ENCODE measurements around the gene ASH1L. TPM values are rescaled to one million over a fixed set of nuclear protein-coding genes. Genes with fewer than 3 reads are reported as not detected.
"Not testable (repeated sequence)": the region's sequence is repeated elsewhere in the genome, so short reads cannot be mapped to it uniquely, and the experiment has no call there.

Gene ASH1L
- total and polyA plus RNA-seq, 2 experiments from 2014 or later, result 23.6 to 24.7 TPM

GRCh38 chr1:155591770-155592169 lies 29.2 kb upstream of the ASH1L start (continued):
- TF ChIP-seq ETS1 (IDR thresholded peaks at IDR 0.05), result no peak
- TF ChIP-seq CTCF (conservative IDR thresholded peaks at IDR 0.05; ENCODE audit: low read depth in 2 of 2), result peak; percentile 63 to 74

- H3K4me1 Mint-ChIP-seq; H3K9me3 Mint-ChIP-seq; H3K36me3 ChIP-seq (ENCODE audit: insufficient read depth); H3K36me3 Mint-ChIP-seq (ENCODE audit: low read depth); H3K27me3 Mint-ChIP-seq (ENCODE audit: insufficient read depth, low read depth, poor library complexity); H4K20me1 ChIP-seq (replicated peaks; ENCODE audit: insufficient read depth); DNase-seq (ENCODE audit: low spot score); H3K9me2 ChIP-seq (ENCODE audit: insufficient read depth); H3K27me3 ChIP-seq (ENCODE audit: insufficient read depth); H3K4me3 ChIP-seq; H3K4me1 ChIP-seq (ENCODE audit: insufficient read depth); H3K27ac ChIP-seq (ENCODE audit: low read depth); H2AFZ ChIP-seq; H3F3A ChIP-seq (replicated peaks; ENCODE audit: low read depth); H3K4me2 ChIP-seq; H3K4me3 Mint-ChIP-seq; H3K27ac Mint-ChIP-seq; H3K79me2 ChIP-seq (replicated peaks; ENCODE audit: insufficient read depth): not testable (repeated sequence)
- ATAC-seq, result peak; percentile 67
Observed at GRCh38 chr1:155590516-155591247, 28.1 kb upstream of the ASH1L start.

GRCh38 chr1:155589282-155589681 lies 26.7 kb upstream of the ASH1L start:
- H3K9me2 ChIP-seq (ENCODE audit: insufficient read depth); H3K36me3 ChIP-seq (ENCODE audit: insufficient read depth); H3K4me1 Mint-ChIP-seq; H3K9me3 Mint-ChIP-seq; H3K4me2 ChIP-seq; ATAC-seq; H4K20me1 ChIP-seq (replicated peaks; ENCODE audit: insufficient read depth); H3K36me3 Mint-ChIP-seq (ENCODE audit: low read depth); H3K79me2 ChIP-seq (replicated peaks; ENCODE audit: insufficient read depth); H3F3A ChIP-seq (replicated peaks; ENCODE audit: low read depth); H3K27ac ChIP-seq (ENCODE audit: low read depth); H2AFZ ChIP-seq; H3K4me3 Mint-ChIP-seq; DNase-seq (ENCODE audit: low spot score); H3K4me3 ChIP-seq; H3K27ac Mint-ChIP-seq; H3K27me3 Mint-ChIP-seq (ENCODE audit: insufficient read depth, low read depth, poor library complexity); H3K4me1 ChIP-seq (ENCODE audit: insufficient read depth); H3K27me3 ChIP-seq (ENCODE audit: insufficient read depth): not testable (repeated sequence)

- not testable (repeated sequence) for H3K4me1 Mint-ChIP-seq; H3K4me3 Mint-ChIP-seq; ATAC-seq; H3K4me2 ChIP-seq; H3K27ac Mint-ChIP-seq; H3K36me3 ChIP-seq (ENCODE audit: insufficient read depth); H2AFZ ChIP-seq; H3K9me2 ChIP-seq (ENCODE audit: insufficient read depth); H3K4me1 ChIP-seq (ENCODE audit: insufficient read depth); H3F3A ChIP-seq (replicated peaks; ENCODE audit: low read depth); H3K27me3 Mint-ChIP-seq (ENCODE audit: insufficient read depth, low read depth, poor library complexity); H3K36me3 Mint-ChIP-seq (ENCODE audit: low read depth); H3K4me3 ChIP-seq; H3K79me2 ChIP-seq (replicated peaks; ENCODE audit: insufficient read depth); H3K9me3 Mint-ChIP-seq; H4K20me1 ChIP-seq (replicated peaks; ENCODE audit: insufficient read depth); H3K27me3 ChIP-seq (ENCODE audit: insufficient read depth); H3K27ac ChIP-seq (ENCODE audit: low read depth); DNase-seq (ENCODE audit: low spot score)
Observed at GRCh38 chr1:155583846-155584245, 21.2 kb upstream of the ASH1L start.

- not testable (repeated sequence) for H3K27ac Mint-ChIP-seq; H4K20me1 ChIP-seq (replicated peaks; ENCODE audit: insufficient read depth); H3F3A ChIP-seq (replicated peaks; ENCODE audit: low read depth); DNase-seq (ENCODE audit: low spot score); H3K9me3 Mint-ChIP-seq; H3K27ac ChIP-seq (ENCODE audit: low read depth); H3K9me2 ChIP-seq (ENCODE audit: insufficient read depth); H3K4me2 ChIP-seq; H3K27me3 Mint-ChIP-seq (ENCODE audit: insufficient read depth, low read depth, poor library complexity); ATAC-seq; H3K4me1 ChIP-seq (ENCODE audit: insufficient read depth); H3K36me3 ChIP-seq (ENCODE audit: insufficient read depth); H3K4me3 ChIP-seq; H3K4me1 Mint-ChIP-seq; H3K36me3 Mint-ChIP-seq (ENCODE audit: low read depth); H3K4me3 Mint-ChIP-seq; H2AFZ ChIP-seq; H3K27me3 ChIP-seq (ENCODE audit: insufficient read depth)
- peaks cover 17% of the 10 kb centered on the region for H3K79me2 ChIP-seq (replicated peaks; ENCODE audit: insufficient read depth)
Observed at GRCh38 chr1:155575608-155576007, 13.0 kb upstream of the ASH1L start.

All from GM23338 (cell line).